BLaER1 (cell line): Measurements from ENCODE around the gene GAR1.
"Not testable (repeated sequence)": the region's sequence is repeated elsewhere in the genome, so short reads cannot be mapped to it uniquely, and the experiment has no call there.

ENCODE experiments used
- H3K27ac ChIP-seq: shearing (Covaris generic); formaldehyde crosslinking; 2 replicates; pipeline ENCODE4 v1.8.1; 2022
- H3K27me3 ChIP-seq: shearing (Covaris generic); formaldehyde crosslinking; 2 replicates; pipeline ENCODE4 v1.8.1; 2022
- H3K36me3 ChIP-seq: shearing (Covaris generic); formaldehyde crosslinking; 2 replicates; pipeline ENCODE4 v1.8.1; 2022
- H3K4me1 ChIP-seq: shearing (Covaris generic); formaldehyde crosslinking; 2 replicates; pipeline ENCODE4 v1.8.1; 2022
- H3K4me2 ChIP-seq: shearing (Covaris generic); formaldehyde crosslinking; 2 replicates; pipeline ENCODE4 v1.8.1; 2022
- H3K4me3 ChIP-seq: shearing (Covaris generic); formaldehyde crosslinking; 2 replicates; pipeline ENCODE4 v1.8.1; 2022
- H3K9ac ChIP-seq: shearing (Covaris generic); formaldehyde crosslinking; 2 replicates; pipeline ENCODE4 v1.8.1; 2022
- H3K9me3 ChIP-seq: shearing (Covaris generic); formaldehyde crosslinking; 2 replicates; pipeline ENCODE4 v1.8.1; 2022
- H4K20me1 ChIP-seq: shearing (Covaris generic); formaldehyde crosslinking; 2 replicates; pipeline ENCODE4 v1.8.1; 2022
- Cebpa-rat ChIP-seq: shearing (Covaris generic); IDR thresholded peaks from 2 replicates; pipeline ENCODE4 v1.8.1; 2022

The GAR1 gene

GRCh38 chr4:109836985-109837384 is 21.4 kb downstream of the GAR1 start:
- no peaks in the 10 kb centered on the region for H3K36me3 ChIP-seq
- TF ChIP-seq Cebpa-rat = no peak

DNA sequence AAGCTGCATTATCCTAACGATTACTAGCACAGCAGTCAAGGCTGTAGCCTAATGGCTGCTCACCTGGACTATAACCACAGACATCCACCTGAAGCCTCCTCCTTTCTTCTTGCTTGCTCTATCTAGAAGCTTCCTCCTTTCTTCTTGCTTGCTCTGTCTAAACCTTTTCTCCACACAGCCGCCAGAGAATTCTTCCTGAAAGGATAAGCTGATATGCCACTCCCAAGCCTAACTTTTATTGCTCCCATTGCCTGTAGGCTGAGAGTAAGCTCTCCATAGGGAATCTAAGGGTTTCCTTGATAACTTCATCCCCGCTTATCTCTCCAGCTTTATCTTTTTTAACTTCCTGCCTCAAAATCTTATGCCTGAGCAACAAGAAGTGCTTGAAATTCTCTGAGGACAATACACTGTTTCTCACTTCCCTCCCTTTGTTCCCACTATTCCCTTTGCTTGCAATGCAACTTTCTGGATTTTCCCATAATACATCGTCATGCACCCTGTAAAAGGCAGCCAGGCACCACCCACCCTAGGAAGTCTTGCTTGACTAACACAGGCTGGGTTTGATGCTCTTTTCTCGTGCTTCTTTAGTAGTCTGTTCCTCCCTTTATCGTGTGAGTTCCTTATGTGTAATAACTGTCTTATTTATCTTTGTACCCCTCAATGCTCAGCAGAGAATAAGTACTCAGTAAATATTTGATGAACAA is 31.0 kb downstream of the GAR1 start:
- H3K4me1 ChIP-seq = no peaks in the 10 kb centered on the region
- no peak overlapping the region for H3K27ac ChIP-seq
- no peak overlapping the region for H3K4me2 ChIP-seq
- H3K9me3 ChIP-seq = no peaks in the 10 kb centered on the region
- no peak overlapping the region for H3K9ac ChIP-seq
- no peak overlapping the region for H3K4me3 ChIP-seq
- no peaks in the 10 kb centered on the region for H4K20me1 ChIP-seq
- no peaks in the 10 kb centered on the region for H3K27me3 ChIP-seq
- H3K36me3 ChIP-seq = no peaks in the 10 kb centered on the region
- no peak for TF ChIP-seq Cebpa-rat

More at GRCh38 chr4:109836985-109837384, 21.4 kb downstream of the GAR1 start:
- Histone ChIP-seq H4K20me1 (no peaks in the 10 kb centered on the region), H3K27me3 (no peaks in the 10 kb centered on the region), H3K9me3 (no peaks in the 10 kb centered on the region), H3K9ac (no peak overlapping the region), H3K4me1 (no peaks in the 10 kb centered on the region), H3K27ac (no peak overlapping the region), H3K4me2 (no peak overlapping the region), H3K4me3 (no peak overlapping the region)

DNA sequence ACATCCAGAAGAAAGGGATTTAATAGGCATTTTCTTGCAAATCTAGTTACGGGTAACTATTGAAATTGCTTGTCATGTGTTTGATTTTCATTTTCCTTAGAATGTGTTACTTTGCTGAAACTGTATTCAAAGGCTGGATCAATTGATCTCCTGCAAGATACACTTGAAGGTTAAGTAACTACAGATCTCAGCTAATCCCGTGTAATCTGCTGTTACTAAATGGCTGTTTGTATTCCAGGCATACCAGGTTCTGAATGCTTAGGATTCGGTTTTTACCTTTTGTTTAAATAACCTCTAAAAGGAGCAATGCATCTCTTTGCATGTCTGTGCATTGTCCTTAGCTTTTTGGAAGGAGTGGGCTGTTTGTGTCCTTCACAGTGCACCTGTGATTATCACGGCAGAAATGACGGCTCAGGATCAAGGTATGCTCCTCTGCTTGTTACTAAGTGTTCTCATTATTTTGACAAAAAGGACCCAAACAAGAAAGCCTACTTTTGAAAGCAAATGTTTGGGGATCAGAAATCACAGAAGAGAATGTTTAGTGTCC is 32.4 kb downstream of the GAR1 start, which contains the start of gene LRIT3:
LRIT3 (plus strand) TSS at position 212 of the 547 bp plus-strand sequence; CDS start at position 307, 95 bp downstream.
- Histone ChIP-seq H3K9ac (no peak within 1 kb of the TSS), H3K27me3 (no peaks in the 10 kb centered on the region), H3K27ac (no peak within 1 kb of the TSS), H3K4me2 (no peak within 1 kb of the TSS), H3K9me3 (no peaks in the 10 kb centered on the region), H3K36me3 (no peaks in the 10 kb centered on the region), H3K4me3 (no peak within 1 kb of the TSS), H4K20me1 (no peaks in the 10 kb centered on the region), H3K4me1 (no peaks in the 10 kb centered on the region)
- no peak for TF ChIP-seq Cebpa-rat

DNA sequence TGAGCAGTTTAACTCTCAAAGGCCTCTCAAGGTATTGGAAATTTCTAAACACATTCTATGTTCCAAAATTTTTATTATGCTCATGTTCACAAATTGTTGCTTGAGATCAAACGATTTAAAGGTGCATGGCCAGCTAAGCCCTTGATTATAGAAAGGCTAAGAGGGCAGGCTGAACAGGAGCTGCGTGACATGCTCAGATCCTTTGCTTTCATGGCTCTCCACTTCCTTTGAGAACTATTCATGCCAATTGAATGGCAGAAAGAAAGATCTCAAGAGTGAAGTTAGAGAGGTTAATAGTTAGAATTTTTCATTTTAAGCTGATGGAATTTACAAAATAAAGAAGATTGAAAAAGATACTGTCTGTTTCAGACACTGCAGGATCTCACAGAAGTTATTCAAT is 32.9 kb downstream of the GAR1 start:
- Histone ChIP-seq H3K27me3 (no peaks in the 10 kb centered on the region), H3K9ac (no peak overlapping the region), H3K27ac (no peak overlapping the region), H3K36me3 (no peaks in the 10 kb centered on the region), H3K4me1 (no peaks in the 10 kb centered on the region), H3K4me3 (no peak overlapping the region), H3K9me3 (no peaks in the 10 kb centered on the region), H4K20me1 (no peaks in the 10 kb centered on the region), H3K4me2 (no peak overlapping the region)
- TF ChIP-seq Cebpa-rat = no peak

DNA sequence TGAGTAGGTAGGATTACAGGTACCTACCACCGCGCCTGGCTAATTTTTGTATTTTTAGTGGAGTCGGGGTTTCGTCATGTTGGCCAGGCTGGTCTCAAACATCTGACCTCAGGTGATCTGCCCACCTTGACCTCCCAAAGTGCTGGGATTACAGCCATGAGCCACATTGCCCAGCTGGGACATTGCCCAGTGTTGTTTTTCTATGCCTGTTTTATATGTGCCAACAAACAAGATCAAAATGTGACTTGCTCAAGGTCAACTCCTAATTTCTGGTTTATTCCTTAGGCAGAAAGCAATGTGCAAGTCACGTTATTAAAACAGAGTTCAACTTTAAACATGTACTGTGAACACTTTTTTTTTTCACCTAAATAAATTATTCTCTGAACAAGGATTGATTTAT is 35.0 kb downstream of the GAR1 start:
- H3K27ac ChIP-seq = no peak overlapping the region
- H4K20me1 ChIP-seq = no peaks in the 10 kb centered on the region
- no peaks in the 10 kb centered on the region for H3K36me3 ChIP-seq
- no peak for TF ChIP-seq Cebpa-rat
- H3K27me3 ChIP-seq = no peaks in the 10 kb centered on the region
- H3K9ac ChIP-seq = no peak overlapping the region
- no peak overlapping the region for H3K4me3 ChIP-seq
- no peaks in the 10 kb centered on the region for H3K9me3 ChIP-seq
- no peaks in the 10 kb centered on the region for H3K4me1 ChIP-seq
- no peak overlapping the region for H3K4me2 ChIP-seq

- H3K9me3 ChIP-seq = peaks cover 40% of the 10 kb centered on the region
These were observed 44.1 kb downstream of the GAR1 start for GRCh38 chr4:109859426-109860300.

GRCh38 chr4:109861271-109861670 is 45.7 kb downstream of the GAR1 start:
- H3K4me1 ChIP-seq = no peaks in the 10 kb centered on the region
- H3K9me3 ChIP-seq = peaks cover 40% of the 10 kb centered on the region
- H3K9ac ChIP-seq = no peak overlapping the region
- no peaks in the 10 kb centered on the region for H4K20me1 ChIP-seq
- H3K27ac ChIP-seq = no peak overlapping the region
- H3K4me2 ChIP-seq = no peak overlapping the region
- H3K36me3 ChIP-seq = 0 out of 2 replicates have a peak, but pooled peaks cover 11% of the 10 kb centered on the region
- no peak overlapping the region for H3K4me3 ChIP-seq
- no peaks in the 10 kb centered on the region for H3K27me3 ChIP-seq
- no peak for TF ChIP-seq Cebpa-rat

More at GRCh38 chr4:109859426-109860300, 44.1 kb downstream of the GAR1 start:
- H3K36me3 ChIP-seq = 0 out of 2 replicates have a peak, but pooled peaks cover 11% of the 10 kb centered on the region
- not testable (repeated sequence) for H4K20me1 ChIP-seq, H3K4me3 ChIP-seq, H3K4me1 ChIP-seq, H3K9ac ChIP-seq, H3K27ac ChIP-seq, H3K27me3 ChIP-seq, H3K4me2 ChIP-seq

GRCh38 chr4:109861916-109862511 is 46.5 kb downstream of the GAR1 start:
- TF ChIP-seq Cebpa-rat = no peak
- peaks cover 40% of the 10 kb centered on the region for H3K9me3 ChIP-seq
- H3K4me2 ChIP-seq = no peak overlapping the region
- 0 out of 2 replicates have a peak, but pooled peaks cover 11% of the 10 kb centered on the region for H3K36me3 ChIP-seq
- H3K4me1 ChIP-seq = no peaks in the 10 kb centered on the region
- H3K9ac ChIP-seq = no peak overlapping the region
- no peak overlapping the region for H3K27ac ChIP-seq
- H3K27me3 ChIP-seq = no peaks in the 10 kb centered on the region
- no peaks in the 10 kb centered on the region for H4K20me1 ChIP-seq
- H3K4me3 ChIP-seq = no peak overlapping the region

- Histone ChIP-seq H3K4me1 (no peaks in the 10 kb centered on the region), H3K36me3 (0 out of 2 replicates have a peak, but pooled peaks cover 7% of the 10 kb centered on the region), H3K4me3 (no peak overlapping the region), H3K27ac (no peak overlapping the region), H3K4me2 (no peak overlapping the region), H4K20me1 (no peaks in the 10 kb centered on the region), H3K9ac (no peak overlapping the region), H3K9me3 (peaks cover 28% of the 10 kb centered on the region), H3K27me3 (no peaks in the 10 kb centered on the region)
- TF ChIP-seq Cebpa-rat = no peak
These were observed 48.6 kb downstream of the GAR1 start for GRCh38 chr4:109864134-109864533.
